Non-pigmented ciliary epithelial cell (primary cell): ENCODE measurements around the gene HBG2.
"Not testable (repeated sequence)": the region's sequence is repeated elsewhere in the genome, so short reads cannot be mapped to it uniquely, and the experiment has no call there.

Experiments used
- DNase-seq: peaks from one replicate; pipeline ENCODE4 v3.0.0-alpha.2; 2010; ENCODE audit warnings: low read depth

The HBG2 gene

DNA sequence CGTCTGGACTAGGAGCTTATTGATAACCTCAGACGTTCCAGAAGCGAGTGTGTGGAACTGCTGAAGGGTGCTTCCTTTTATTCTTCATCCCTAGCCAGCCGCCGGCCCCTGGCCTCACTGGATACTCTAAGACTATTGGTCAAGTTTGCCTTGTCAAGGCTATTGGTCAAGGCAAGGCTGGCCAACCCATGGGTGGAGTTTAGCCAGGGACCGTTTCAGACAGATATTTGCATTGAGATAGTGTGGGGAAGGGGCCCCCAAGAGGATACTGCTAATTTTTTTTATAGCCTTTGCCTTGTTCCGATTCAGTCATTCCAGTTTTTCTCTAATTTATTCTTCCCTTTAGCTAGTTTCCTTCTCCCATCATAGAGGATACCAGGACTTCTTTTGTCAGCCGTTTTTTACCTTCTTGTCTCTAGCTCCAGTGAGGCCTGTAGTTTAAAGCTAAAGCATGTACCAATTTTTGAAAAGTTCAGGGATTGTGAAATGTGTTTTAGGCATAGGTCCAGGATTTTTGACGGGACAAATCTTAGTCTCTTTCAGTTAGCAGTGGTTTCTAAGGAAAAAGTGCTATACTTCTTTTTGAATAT, 4.7 kb downstream of the HBG2 start, which contains the start of gene HBG1:
Gene HBG1 (minus strand): TSS at position 51 of the 590 bp plus-strand sequence. CDS start 53 bp downstream, outside the sequence.
- DNase-seq: not testable (repeated sequence)

DNA sequence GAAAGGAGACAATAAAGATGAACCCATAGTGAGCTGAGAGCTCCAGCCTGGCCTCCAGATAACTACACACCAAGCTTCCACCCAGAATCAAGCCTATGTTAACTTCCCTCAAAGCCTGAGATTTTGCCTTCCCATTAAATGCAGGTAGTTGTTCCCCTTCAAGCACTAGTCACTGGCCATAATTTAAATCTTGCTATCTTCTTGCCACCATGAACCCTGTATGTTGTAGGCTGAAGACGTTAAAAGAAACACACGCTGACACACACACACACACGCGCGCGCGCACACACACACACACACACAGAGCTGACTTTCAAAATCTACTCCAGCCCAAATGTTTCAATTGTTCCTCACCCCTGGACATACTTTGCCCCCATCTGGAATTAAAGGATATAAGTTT, 6.1 kb downstream of the HBG2 start:
- DNase-seq: not testable (repeated sequence)

DNA sequence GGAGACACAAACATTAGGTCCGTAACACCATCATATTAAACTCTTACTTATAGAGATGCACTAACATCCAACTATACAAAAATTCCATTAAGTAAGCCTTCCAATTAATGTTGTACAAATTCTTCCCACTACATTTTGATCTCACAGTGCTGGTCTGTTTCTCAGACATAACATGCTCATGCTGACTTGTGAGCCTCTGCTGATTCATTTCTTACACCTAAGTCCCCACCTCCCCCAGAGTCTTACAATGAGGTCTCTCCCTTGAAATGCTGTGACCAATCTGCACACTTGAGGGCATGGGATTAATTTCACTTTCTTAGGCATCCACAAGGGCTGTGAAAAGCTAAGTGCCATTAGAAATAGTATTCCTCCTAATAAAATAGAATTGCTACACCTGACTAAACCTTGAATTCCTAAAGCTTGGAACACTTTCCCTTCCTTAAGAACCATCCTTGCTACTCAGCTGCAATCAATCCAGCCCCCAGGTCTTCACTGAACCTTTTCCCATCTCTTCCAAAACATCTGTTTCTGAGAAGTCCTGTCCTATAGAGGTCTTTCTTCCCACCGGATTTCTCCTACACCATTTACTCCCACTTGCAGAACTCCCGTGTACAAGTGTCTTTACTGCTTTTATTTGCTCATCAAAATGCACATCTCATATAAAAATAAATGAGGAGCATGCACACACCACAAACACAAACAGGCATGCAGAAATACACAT, 6.9 kb downstream of the HBG2 start:
- no peak for DNase-seq

DNA sequence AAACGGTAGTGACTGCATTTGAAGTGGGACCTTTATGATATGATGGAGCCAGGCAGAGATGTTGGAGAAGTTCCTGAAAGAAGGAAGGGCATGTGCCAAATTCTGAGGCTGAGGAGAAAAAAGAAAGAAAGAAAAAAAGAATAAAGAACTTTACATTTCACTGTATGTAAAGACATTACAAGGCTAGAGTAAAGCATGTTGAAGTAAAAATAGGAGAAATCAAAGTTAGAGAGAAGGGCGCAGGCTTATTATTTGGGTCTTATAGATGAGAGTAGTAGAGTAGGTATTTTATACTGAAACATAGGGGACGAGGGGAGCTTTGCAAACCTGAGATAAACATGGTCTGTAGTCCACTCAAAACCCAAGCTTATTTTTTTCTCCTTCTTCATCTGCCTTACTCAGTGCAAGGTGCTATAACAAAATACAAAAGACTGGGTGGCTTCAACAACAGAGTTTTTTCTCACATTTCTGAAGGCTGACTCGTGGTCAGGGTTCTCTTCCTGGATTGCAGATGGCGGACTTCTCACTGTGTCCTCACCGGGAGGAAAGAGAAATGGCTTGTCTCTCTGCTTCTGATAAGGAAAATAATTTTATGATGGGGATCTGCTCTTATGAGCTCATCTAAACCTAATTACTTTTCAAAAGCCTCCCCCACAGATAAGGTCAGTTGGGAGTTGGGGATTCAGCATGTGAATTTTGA, 7.7 kb downstream of the HBG2 start:
- DNase-seq: no peak

DNA sequence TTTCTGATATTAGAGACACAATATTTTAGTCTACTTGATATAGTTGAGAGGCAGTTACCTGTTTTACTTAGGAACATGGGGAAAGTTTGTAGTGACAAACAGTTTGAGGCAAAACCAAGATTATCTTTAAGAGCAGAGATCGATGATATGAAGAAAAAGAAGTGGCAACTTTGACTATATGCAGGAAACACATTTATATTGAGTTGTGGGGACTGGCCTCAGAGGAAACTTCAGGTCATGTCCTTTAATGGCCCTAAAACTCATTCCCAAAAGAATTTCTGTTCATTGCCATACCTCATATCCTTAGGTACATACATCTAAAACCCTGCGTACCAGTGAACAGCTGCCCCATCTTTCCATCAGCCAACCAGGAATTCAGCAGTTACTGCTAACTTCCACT, 9.4 kb downstream of the HBG2 start:
- no peak for DNase-seq

DNA sequence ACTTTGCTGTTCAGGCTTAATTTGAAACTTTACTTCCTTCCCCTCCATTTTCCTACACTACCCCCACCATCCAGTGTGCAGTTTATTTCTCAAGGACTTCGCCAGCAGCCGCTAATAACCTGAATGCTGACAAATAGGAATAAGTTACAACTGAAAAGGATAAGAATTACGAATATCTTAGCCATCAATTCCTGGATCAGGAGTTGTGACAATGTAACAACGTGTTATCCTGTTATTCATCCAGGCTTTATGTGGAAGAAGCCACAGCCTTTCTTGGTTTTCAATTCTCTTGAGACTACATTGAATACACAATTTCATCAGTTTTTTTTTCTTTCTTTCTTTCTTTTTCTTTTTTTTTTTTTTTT, 10.8 kb downstream of the HBG2 start:
- DNase-seq: no peak

DNA sequence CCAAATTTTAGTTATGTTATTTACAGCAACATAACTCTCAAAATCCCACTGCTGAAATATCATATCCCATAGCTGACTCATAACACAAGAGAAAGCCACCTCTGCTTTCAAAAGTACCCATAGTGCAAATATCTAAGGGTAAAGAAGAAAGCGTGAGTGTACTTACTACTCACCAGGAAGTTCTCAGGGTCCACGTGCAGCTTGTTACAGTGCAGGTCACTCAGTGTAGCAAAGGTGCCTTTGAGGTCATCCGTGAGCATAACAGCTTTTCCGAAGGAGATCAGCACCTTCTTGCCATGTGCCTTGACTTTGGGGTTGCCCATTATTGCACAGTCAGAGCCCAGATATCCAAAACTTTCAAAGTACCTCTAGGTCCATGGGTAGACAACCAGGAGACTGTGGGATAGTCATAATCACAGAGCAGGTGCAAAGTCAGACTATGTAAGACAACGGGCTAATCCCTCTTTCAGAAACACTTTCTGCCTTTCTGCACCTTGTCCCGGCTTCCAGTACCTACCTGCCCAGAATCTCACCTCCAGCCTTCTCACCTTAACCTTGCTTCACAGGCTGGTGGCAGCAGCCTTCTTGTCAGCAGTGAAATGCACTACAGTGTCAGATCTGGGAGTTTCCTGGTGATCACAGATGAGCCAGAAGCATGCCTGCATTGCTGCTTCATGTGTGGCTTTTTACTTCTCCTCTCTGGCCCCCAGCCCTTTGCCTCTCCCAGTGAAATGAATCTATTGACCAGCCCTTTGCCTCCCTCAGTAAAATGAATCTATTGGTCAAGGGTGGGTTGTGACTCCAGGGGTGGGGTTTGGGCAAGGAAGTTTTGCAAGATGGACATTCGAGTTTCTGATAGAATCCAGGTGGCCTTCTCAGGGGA, 11.4 kb downstream of the HBG2 start:
- DNase-seq: no peak

DNA sequence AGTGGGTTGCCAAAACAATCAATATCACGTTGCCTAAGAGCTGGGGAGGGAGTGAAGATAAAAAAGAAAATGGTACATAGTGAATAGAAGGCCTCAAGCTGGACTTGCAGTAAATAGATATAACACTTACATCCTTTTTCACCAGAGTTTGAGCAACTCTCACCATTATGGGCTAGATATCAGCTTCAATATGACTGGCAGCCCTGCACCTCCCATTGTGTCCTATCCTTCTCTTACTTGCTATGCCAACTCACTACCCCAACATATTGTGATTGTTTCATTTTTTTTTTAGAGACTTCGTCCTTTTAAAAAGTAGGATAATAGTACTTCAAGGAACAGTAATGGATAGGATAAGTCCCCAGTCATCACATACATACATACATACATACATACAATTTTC, 12.4 kb downstream of the HBG2 start:
- DNase-seq: no peak

DNA sequence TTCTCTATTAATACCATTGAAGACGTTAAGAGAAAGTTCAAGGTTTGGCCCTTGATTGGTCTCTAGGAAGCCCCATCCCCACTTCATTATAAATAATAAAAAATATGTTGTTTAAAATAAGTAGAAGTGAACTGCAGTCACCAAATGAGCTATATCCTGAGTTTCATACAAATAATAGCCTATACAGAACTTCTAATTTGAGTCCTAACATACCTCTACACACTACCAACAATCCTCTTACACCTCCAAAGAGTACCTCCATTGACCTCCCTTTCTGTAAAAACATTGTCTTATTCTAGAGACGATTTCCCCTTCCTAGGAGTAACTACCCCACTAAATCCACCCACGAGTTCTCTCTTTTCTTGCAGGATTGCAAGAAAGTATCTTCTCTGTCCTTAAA, 13.1 kb downstream of the HBG2 start:
- DNase-seq: no peak

DNA sequence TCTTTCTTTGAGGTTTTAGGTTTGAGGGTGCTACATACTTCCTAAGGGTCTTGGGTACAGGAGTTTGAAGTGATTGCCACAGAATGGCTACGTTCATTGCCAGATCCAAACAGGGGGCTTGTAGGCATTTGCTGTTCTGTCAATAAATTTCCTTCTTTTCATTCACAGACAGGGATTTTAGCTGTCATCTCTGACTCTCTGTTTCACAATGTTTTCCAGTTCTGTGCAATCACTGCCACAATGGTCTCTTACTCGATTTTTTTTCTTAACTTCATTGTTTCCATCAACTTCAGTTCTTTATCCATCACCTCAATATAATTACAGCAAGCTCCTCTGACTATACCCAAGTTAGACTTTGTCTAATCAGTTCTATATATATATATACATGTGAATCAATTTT, 14.1 kb downstream of the HBG2 start:
- DNase-seq: no peak

DNA sequence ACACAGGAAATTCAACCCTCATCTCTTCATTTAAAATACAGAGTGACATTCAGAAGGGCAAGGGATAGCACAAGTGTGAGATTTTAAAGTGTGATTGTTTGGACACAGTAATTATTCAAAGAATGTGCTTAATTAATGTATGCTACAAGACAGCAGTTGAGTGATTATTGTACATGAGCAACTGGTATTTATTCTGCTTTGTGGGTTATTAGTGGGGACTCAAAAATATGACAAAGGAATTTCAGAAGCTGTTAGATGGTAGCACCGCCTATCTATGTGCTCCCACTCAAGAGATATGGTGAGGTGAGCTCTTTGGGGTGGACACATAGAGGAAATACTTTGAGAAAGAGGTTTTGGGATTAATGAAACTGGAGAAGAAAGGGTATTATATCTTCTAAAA, 14.5 kb downstream of the HBG2 start:
- DNase-seq: no peak

DNA sequence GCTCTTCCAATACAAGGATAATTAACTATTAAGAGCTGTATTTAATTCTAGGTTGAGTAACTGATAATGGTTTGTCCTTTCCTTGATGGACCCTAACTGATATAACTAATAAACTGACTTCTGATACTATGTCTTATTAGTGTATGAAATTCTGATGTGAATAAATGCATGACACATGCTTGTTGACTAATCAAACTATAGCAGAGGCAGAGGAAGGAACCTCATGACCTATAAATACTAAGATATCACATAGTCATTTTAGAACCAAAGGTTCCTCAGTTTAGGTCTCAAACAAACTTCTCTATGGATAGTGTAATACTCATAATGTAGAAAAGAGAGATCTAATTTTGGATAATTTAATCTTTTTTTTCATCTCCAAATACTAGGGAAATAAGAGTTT, 15.5 kb downstream of the HBG2 start:
- DNase-seq: no peak

DNA sequence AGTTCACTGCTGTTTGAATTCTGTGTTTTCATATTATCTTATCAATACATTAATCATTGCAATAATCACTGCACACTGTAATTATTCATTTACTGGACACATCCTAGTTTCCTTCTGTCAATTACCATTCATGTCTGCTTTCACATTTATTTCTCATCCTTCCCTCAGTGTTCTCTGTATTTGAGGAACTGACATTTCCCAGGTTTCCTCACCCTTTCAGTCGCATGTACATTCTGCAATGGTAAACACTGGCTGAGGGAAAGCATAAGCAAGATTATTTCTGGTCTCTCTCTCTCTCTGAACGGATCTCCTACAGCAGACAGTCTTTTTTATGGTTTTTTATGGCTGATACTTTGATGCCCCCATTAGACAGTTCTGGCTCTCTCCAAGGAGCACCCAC, 16.1 kb downstream of the HBG2 start:
- no peak for DNase-seq

DNA sequence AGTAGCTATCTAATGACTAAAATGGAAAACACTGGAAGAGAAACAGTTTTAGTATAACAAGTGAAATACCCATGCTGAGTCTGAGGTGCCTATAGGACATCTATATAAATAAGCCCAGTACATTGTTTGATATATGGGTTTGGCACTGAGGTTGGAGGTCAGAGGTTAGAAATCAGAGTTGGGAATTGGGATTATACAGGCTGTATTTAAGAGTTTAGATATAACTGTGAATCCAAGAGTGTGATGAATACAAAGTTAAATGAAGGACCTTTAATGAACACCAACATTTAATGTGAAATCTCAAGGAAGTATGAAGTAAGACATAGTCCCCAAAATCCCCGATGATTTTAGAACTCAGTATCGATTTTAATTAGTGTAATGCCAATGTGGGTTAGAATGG, 17.2 kb downstream of the HBG2 start:
- DNase-seq: no peak

DNA sequence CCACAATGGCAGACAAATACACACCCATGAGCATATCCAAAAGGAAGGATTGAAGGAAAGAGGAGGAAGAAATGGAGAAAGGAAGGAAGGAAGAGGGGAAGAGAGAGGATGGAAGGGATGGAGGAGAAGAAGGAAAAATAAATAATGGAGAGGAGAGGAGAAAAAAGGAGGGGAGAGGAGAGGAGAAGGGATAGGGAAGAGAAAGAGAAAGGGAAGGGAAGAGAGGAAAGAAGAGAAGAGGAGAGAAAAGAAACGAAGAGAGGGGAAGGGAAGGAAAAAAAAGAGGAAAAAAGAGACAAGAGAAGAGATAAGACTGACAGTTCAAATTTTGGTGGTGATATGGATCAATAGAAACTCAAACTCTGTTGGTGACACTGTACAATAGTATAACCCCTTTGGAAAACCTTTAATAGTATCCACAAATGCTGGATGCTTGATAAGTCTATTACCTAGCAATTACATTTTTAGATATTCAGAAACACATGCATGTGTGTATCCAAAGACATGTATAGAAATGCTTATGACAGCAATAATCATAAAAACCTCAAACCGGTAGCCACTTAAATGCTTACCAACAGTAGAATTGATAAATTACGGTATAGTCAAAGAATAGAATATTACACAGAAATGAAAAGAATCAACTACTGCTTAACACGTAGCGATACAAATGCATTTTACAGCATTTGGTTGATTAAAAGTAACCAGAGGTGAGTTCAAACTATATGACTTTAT, 19.1 kb downstream of the HBG2 start:
- no peak for DNase-seq

DNA sequence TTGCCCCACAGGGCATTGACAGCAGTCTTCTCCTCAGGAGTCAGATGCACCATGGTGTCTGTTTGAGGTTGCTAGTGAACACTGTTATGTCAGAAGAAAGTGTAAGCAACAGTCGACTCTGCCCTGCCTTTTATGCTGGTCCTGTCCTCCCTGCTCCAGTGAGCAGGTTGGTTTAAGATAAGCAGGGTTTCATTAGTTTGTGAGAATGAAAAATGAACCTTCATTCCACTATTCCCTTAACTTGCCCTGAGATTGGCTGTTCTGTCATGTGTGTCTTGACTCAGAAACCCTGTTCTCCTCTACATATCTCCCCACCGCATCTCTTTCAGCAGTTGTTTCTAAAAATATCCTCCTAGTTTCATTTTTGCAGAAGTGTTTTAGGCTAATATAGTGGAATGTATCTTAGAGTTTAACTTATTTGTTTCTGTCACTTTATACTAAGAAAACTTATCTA, 20.2 kb downstream of the HBG2 start, which contains the start of gene HBD:
Gene HBD (minus strand): TSS at position 103 of the 454 bp plus-strand sequence. CDS start 50 bp downstream, at position 53.
- DNase-seq: peak; percentile 17

DNA sequence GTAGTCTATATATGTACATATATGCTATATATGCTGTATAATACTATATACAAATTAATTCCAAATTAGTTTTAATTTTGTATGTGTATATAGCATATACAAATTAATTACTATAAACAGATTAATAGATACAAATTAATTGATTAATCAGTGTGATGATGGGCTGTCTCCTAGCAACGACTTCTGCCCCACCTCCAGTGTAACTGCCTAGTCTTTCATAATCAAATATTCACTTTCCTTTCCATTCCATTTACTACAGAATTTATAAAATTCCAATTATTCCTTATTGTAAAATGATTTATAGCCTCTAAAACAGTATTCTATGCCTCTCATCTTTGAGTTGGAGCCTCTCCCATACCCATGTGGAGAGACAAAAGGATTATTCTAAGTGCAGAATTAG, 21.3 kb downstream of the HBG2 start:
- no peak for DNase-seq

DNA sequence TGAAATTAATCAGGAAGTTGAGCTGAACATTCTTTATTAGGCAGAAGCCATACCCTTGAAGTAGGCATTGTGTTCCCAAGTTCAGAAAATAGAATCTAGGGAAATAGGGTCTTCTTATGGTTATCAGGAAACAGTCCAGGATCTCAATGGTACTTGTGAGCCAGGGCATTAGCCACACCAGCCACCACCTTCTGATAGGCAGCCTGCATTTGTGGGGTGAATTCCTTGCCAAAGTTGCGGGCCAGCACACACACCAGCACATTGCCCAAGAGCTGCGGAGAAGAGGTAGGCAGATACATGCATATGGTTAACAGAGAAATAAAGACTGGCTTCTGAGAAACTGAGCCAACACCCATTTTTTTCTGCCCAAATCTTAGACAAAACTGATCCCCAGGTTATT, 21.8 kb downstream of the HBG2 start:
- DNase-seq: no peak

DNA sequence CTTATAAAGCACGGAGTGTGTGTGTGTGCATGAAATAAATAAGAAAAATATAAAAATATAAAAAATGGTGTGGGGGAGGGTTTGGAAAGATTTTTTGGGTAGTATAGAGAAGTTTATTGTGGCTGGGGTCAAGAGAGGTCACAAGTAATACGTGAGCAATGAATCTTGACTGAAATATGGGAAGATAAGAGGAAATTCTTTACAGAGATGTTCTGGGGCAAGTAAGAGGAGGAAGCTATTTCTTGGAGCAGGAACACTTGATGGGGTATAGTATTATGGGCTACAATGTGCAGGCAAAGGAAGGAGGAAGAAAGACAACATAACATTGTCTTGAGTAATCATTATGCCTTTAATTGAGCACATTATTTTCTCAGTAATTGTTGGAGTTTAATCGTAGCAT, 22.4 kb downstream of the HBG2 start:
- DNase-seq: no peak

DNA sequence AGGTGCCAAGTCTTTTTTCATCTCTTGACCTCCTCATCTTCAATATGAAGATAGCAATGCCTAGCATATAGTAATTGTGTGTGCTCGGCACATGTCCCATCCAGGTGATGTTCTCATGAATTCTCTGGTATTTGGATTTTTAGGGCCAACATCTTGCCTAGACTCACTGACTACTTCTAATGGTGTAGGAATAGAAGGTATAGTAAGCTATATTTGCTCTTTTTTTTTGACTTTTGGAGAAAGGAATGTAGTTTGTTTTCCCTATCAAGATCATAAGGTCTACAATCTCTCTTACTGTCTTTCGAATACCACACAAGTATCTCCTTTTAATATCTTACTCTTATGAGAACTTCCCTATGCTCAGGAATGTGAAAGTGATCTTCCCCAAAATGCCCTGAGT, 23.5 kb downstream of the HBG2 start:
- DNase-seq: no peak

DNA sequence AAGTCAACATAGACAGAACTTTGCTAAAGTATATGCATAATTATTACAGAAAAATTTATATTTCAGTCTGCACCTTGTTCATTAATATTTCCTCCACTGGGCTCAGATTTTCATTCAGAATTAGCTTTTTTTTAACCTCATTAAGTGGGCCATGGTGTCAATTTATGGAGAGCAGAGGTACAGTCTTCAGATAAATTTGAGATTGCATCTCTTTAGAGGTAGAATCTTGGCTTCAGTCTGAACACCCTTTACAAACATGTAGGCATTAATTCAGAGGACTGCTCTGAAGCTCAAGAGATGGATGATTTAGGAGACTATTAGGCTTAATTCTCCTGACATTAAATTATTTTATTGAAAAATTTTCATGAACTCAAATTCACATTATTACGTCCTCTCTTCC, 24.3 kb downstream of the HBG2 start:
- no peak for DNase-seq

DNA sequence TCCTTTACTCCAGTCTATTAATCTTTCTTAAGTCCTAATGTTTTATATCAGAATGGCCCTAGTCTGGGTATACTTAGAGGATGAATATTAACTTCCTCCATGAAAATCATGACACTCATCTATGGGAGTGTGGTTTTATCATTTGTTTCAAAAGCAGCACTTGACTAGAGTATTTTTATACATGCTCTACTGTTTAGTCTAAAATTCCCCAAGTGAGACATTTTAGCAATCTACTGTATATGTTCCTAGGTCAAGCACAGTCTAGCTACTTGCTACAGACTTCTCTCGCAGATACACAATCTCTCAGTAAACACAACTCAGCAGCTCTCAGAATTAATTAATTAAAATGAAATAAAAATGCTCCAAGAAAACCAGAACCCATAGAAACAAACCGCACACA, 24.8 kb downstream of the HBG2 start:
- DNase-seq: no peak
